Activated effector memory CD4-positive, alpha-beta T cell treated with Interleukin-2 at 50 U/mL for 16 hours (primary cell): ENCODE data around the gene EPHA4.

Experiments
- DNase-seq: peaks from one replicate; pipeline ENCODE4 v3.0.0-alpha.2; 2020

EPHA4 gene

DNA sequence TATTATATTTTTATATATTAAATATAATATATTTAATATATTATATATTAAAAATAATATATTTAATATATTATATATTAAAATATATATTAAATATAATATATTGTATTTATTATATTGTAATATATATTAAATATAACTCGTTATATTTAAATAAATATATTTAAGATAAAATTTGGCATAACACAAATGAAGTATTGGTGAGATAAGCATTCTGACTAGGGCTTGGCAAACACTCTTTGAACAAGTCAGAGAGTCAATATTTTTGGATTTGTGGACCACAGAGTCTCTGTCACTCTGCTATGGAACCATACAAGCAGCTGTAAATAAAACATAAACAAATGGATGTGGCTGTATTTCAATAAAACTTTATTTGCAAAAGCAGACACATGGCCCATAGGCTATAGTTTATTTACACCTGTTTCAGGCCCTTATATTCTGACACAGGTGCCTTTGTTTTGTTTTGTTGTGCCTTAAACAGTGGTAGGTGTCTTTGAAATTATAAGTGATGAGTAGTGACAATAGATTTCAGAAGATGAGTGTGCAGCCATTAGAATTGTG lies 190.1 kb downstream of the EPHA4 start:
- no peak for DNase-seq

DNA sequence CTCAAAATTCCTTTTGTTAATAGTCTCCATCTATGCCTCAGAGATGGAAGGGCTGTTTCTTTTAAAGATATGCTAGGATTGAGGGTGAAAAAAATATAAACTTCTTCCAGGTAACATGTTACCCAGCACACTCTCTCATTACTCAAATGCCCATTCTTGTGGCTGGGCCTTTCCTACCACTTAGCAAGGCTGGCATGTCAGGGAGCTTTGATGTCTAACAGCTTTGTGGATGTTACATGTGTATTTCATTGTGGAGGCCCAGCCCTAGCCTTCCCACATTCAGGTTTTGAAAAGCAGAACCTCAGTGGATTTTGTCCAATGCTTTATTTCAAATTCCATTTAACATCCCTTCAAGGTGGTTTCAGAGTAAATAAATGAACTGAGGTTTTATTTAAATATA lies 191.4 kb downstream of the EPHA4 start:
- DNase-seq: no peak

GRCh38 chr2:221380062-221380461 lies 192.0 kb downstream of the EPHA4 start:
- DNase-seq: no peak

GRCh38 chr2:221377597-221377996 lies 194.5 kb downstream of the EPHA4 start:
- DNase-seq: no peak

DNA sequence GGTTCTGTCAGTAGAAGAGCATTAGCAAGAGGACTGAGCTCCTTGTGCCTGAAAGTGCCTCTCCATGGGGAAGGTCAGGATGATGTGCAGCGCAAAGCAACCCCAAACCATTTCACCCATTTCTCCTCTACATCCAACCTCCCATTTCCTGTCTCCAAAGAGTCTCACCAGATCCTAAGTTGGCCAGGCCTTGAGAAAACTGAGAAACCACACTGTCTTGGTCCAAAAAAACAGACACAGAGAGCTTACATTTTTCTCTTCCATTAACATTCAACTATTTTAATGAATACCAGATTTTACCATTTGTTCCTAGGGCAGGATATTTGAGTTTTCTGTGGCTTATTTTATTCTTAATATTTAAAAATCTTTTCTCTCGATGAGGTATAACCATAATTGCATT lies 195.0 kb downstream of the EPHA4 start:
- no peak for DNase-seq

DNA sequence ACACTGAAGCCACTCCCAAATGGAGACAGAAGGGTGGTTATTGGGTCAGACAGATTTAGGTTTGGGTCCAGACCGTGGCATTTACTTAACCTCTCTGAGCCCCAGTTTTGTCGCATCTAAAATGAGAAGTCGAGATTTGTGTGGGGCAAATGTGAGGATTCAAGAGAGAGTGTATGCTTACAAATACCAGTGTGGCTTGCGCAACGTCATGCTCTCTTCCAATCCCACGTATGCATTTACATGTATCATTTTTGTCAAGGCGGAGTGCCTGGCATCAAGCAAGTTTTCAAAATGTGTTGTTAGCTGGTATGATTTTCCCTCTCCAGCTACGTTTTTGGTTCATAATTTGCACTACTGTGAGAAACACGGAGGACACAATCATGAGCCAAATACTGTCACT lies 197.9 kb downstream of the EPHA4 start:
- DNase-seq: no peak

GRCh38 chr2:221372907-221373306 lies 199.2 kb downstream of the EPHA4 start:
- DNase-seq: no peak

DNA sequence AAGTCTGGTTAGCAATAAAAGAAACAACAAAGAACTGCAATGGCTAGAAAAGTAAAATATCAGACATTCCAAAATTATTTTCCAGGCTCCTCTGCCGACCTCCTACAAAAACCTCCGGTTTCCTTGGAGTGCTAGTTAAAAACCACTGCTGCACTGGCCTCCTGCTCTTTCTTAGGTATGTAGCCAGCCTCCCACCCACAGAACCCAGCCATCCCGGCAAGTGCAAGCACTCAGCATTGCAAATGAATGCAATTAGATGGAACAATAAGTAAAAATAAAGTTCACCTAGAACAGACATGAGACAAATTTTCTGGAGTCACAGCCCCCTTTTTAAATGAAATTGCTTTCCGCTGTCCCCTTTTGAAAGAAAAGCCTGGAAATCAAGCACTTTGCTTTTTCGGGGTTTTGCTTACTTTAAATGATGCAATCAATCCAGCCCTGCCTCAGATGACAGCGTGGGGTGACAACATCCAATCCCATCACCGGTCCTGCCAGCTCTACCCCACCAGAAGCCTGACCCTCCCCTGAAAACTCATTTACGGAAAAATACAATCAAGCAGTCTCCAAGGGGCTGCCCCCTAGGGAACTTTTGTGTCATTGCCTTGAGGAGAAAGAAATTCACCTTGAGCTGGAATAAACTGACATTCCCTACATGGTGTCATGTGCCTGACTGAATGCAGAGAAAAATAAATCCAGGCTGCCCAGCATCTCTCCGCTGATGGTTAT lies 199.8 kb downstream of the EPHA4 start:
- DNase-seq: no peak

DNA sequence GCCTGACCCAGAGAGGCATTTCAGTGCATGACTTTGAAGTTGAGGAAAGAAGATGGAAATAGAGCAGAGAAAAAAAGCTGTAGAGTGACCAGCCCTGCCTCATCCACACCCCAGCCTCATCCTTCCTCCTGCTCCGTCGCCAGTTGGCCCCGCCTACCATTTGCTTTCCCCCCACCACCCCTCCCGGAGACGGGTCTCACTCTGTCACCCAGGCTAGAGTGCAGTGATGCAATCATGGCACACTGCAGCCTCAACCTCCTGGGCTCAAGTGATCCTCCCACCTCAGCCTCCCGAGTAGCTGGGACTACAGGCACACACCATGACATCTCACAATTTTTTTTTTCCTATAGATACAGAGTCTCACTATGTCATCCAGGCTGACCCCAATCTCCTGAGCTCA lies 200.8 kb downstream of the EPHA4 start:
- no peak for DNase-seq

DNA sequence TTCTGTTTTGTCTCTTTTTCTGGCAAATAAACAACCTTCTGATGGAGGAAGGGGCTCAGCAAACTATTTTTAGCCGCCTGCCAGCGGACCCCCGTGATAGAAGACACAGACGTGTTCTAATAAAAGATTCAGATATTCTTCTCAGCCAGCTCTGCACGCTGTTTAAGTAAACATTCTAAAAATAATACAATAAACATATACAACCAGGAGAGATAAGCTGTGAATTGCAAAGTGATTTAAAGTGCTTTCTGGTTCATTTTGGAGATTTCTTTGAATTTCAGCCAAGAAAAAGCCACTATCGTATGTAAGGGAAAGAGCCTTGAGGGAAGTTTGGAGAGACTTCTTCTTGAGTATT lies 201.3 kb downstream of the EPHA4 start:
- DNase-seq: no peak

GRCh38 chr2:221370076-221370856 lies 201.8 kb downstream of the EPHA4 start:
- DNase-seq: no peak
